Parathyroid adenoma (tissue), 2 donors: ENCODE measurements around the gene STK33.

Experiments
- H2AFZ ChIP-seq: fragments of 300-600 bp; sonication (generic); one replicate; pipeline ENCODE4 v1.7.0; 2017; ENCODE audit warnings: antibody characterized with exemption, mild to moderate bottlenecking
- H3K27ac ChIP-seq: fragments of 300-600 bp; sonication (generic); one replicate; pipeline ENCODE4 v1.7.0; 2017
- H3K27me3 ChIP-seq: fragments of 300-600 bp; sonication (generic); one replicate; pipeline ENCODE4 v1.7.0; 2017; ENCODE audit warnings: low read length; ENCODE audit not compliant: control insufficient read depth, insufficient read depth
- H3K36me3 ChIP-seq: fragments of 300-600 bp; sonication (generic); one replicate; pipeline ENCODE4 v1.7.0; 2017; ENCODE audit warnings: low read length; ENCODE audit not compliant: control insufficient read depth, insufficient read depth
- H3K4me1 ChIP-seq: fragments of 300-600 bp; sonication (generic); one replicate; pipeline ENCODE4 v1.7.0; 2017; ENCODE audit warnings: control low read depth
- H3K4me2 ChIP-seq: fragments of 300-600 bp; sonication (generic); one replicate; pipeline ENCODE4 v1.7.0; 2017; ENCODE audit warnings: low read length
- H3K4me3 ChIP-seq: fragments of 300-600 bp; sonication (generic); one replicate; pipeline ENCODE4 v1.7.0; 2017; ENCODE audit warnings: low read depth, low read length
- H3K79me2 ChIP-seq: fragments of 300-600 bp; sonication (generic); one replicate; pipeline ENCODE4 v1.7.0; 2017; ENCODE audit warnings: control low read depth
- H3K9ac ChIP-seq: fragments of 300-600 bp; sonication (generic); one replicate; pipeline ENCODE4 v1.7.0; 2017; ENCODE audit warnings: mild to moderate bottlenecking
- H3K9me3 ChIP-seq: fragments of 300-600 bp; sonication (generic); one replicate; pipeline ENCODE4 v1.7.0; 2017; ENCODE audit warnings: low read length; ENCODE audit not compliant: control insufficient read depth
- CTCF ChIP-seq: fragments of 300-600 bp; sonication (generic); IDR thresholded peaks from one replicate; pipeline ENCODE4 v1.7.0; 2017; ENCODE audit warnings: antibody characterized with exemption, mild to moderate bottlenecking
- donor health status: primary hyperparathyroidism.

The STK33 gene

GRCh38 chr11:8639655-8640054 is 45.6 kb upstream of the STK33 start:
- H3K79me2 ChIP-seq: no peaks in the 10 kb centered on the region
- H3K4me1 ChIP-seq: no peaks in the 10 kb centered on the region
- no peaks in the 10 kb centered on the region for H3K36me3 ChIP-seq
- TF ChIP-seq CTCF: no peak
- no peak overlapping the region for H2AFZ ChIP-seq
- no peak overlapping the region for H3K4me3 ChIP-seq
- no peaks in the 10 kb centered on the region for H3K27me3 ChIP-seq
- no peak overlapping the region for H3K9ac ChIP-seq
- no peaks in the 10 kb centered on the region for H3K9me3 ChIP-seq
- no peak overlapping the region for H3K4me2 ChIP-seq
- H3K27ac ChIP-seq: no peak overlapping the region

GRCh38 chr11:8638300-8638699 is 44.3 kb upstream of the STK33 start:
- no peak overlapping the region for H3K4me2 ChIP-seq
- H3K9ac ChIP-seq: no peak overlapping the region
- no peaks in the 10 kb centered on the region for H3K4me1 ChIP-seq
- H2AFZ ChIP-seq: no peak overlapping the region
- no peak overlapping the region for H3K4me3 ChIP-seq
- H3K79me2 ChIP-seq: no peaks in the 10 kb centered on the region
- H3K27me3 ChIP-seq: no peaks in the 10 kb centered on the region
- no peaks in the 10 kb centered on the region for H3K9me3 ChIP-seq
- no peaks in the 10 kb centered on the region for H3K36me3 ChIP-seq
- no peak for TF ChIP-seq CTCF
- H3K27ac ChIP-seq: no peak overlapping the region

GRCh38 chr11:8636127-8636526 is 42.1 kb upstream of the STK33 start:
- no peak overlapping the region for H3K27ac ChIP-seq
- H3K79me2 ChIP-seq: no peaks in the 10 kb centered on the region
- H3K9me3 ChIP-seq: no peaks in the 10 kb centered on the region
- TF ChIP-seq CTCF: no peak
- no peaks in the 10 kb centered on the region for H3K36me3 ChIP-seq
- no peak overlapping the region for H3K4me3 ChIP-seq
- H3K4me2 ChIP-seq: no peak overlapping the region
- H3K9ac ChIP-seq: no peak overlapping the region
- no peak overlapping the region for H2AFZ ChIP-seq
- no peaks in the 10 kb centered on the region for H3K27me3 ChIP-seq
- H3K4me1 ChIP-seq: no peaks in the 10 kb centered on the region

GRCh38 chr11:8634498-8634897 is 40.5 kb upstream of the STK33 start:
- no peaks in the 10 kb centered on the region for H3K9me3 ChIP-seq
- no peaks in the 10 kb centered on the region for H3K27me3 ChIP-seq
- H3K36me3 ChIP-seq: no peaks in the 10 kb centered on the region
- no peak for TF ChIP-seq CTCF
- no peak overlapping the region for H3K4me3 ChIP-seq
- no peaks in the 10 kb centered on the region for H3K4me1 ChIP-seq
- no peak overlapping the region for H3K9ac ChIP-seq
- no peak overlapping the region for H2AFZ ChIP-seq
- no peak overlapping the region for H3K4me2 ChIP-seq
- no peak overlapping the region for H3K27ac ChIP-seq
- no peaks in the 10 kb centered on the region for H3K79me2 ChIP-seq

- Histone ChIP-seq H3K9me3 (no peaks in the 10 kb centered on the region), H3K4me1 (no peaks in the 10 kb centered on the region), H3K4me2 (no peak overlapping the region), H3K79me2 (no peaks in the 10 kb centered on the region), H3K36me3 (no peaks in the 10 kb centered on the region), H2AFZ (no peak overlapping the region), H3K27me3 (no peaks in the 10 kb centered on the region), H3K9ac (no peak overlapping the region), H3K27ac (no peak overlapping the region), H3K4me3 (no peak overlapping the region)
- no peak for TF ChIP-seq CTCF
These were observed 37.5 kb upstream of the STK33 start for GRCh38 chr11:8631395-8632118.
